A673 (cell line): Measurements from ENCODE around the gene ALG1. TPM values are rescaled to one million over a fixed set of nuclear protein-coding genes. Genes with fewer than 3 reads are reported as not detected.

Experiments used
- BruUV-seq: library from RNA; stranded (reverse); fragments of 400-500 nt; replicated peaks from 2 replicates; lab custom pipeline; 2021; lab: Mats Ljungman, UMichigan
- CTCF ChIA-PET: fragments of 300-600 bp; sonication (Branson Sonifier 250); formaldehyde crosslinking; loops from one replicate; lab custom pipeline; 2022; ENCODE audit warnings: antibody characterized with exemption; lab: Charles Lee
- POLR2A ChIA-PET: fragments of 300-600 bp; sonication (Branson Sonifier 250); formaldehyde crosslinking; loops from one replicate; lab custom pipeline; 2022; ENCODE audit warnings: antibody characterized with exemption; ENCODE audit not compliant: low non-redundant PET; lab: Charles Lee
- DNase-seq: peaks from one replicate; pipeline ENCODE4 v3.0.0-alpha.2; 2015; ENCODE audit warnings: low spot score
- H3K27ac ChIP-seq: fragments of 200-600 bp; sonication (generic); 2 replicates; pipeline ENCODE4 v1.5.1; 2016; ENCODE audit warnings: mixed run types, low read depth, mild to moderate bottlenecking, mixed read lengths, antibody characterized with exemption, low read length; ENCODE audit not compliant: poor library complexity, severe bottlenecking
- H3K27me3 ChIP-seq: fragments of 200-600 bp; sonication (generic); replicated peaks from 2 replicates; pipeline ENCODE4 v1.6.1; 2017; ENCODE audit warnings: mixed run types, low read depth, mild to moderate bottlenecking, mixed read lengths, antibody characterized with exemption, low read length; ENCODE audit not compliant: insufficient read depth, poor library complexity
- H3K36me3 ChIP-seq: fragments of 200-600 bp; sonication (generic); 2 replicates; pipeline ENCODE4 v1.6.1; 2016; ENCODE audit warnings: mixed run types, mild to moderate bottlenecking, mixed read lengths, antibody characterized with exemption, low read length; ENCODE audit not compliant: insufficient read depth, poor library complexity, severe bottlenecking
- H3K4me1 ChIP-seq: fragments of 200-600 bp; sonication (generic); 2 replicates; pipeline ENCODE4 v1.6.1; 2017; ENCODE audit warnings: mixed run types, mild to moderate bottlenecking, mixed read lengths, antibody characterized with exemption, low read length; ENCODE audit not compliant: insufficient read depth, poor library complexity, severe bottlenecking
- H3K4me3 ChIP-seq: fragments of 200-600 bp; sonication (generic); 2 replicates; pipeline ENCODE4 v1.5.1; 2016; ENCODE audit warnings: low read depth, mixed run types, mild to moderate bottlenecking, mixed read lengths, low read length; ENCODE audit not compliant: poor library complexity, severe bottlenecking
- H3K9me3 ChIP-seq: fragments of 200-600 bp; sonication (generic); 2 replicates; pipeline ENCODE4 v1.6.1; 2016; ENCODE audit warnings: mixed run types, low read depth, mild to moderate bottlenecking, mixed read lengths, antibody characterized with exemption, low read length; ENCODE audit not compliant: poor library complexity, severe bottlenecking
- EZH2 ChIP-seq: fragments of 200-600 bp; sonication (generic); IDR thresholded peaks from 2 replicates; pipeline ENCODE4 v1.6.1; 2017; ENCODE audit warnings: borderline replicate concordance, low read depth, mild to moderate bottlenecking, mixed read lengths, antibody characterized with exemption, low read length; ENCODE audit not compliant: poor library complexity, severe bottlenecking
- intact Hi-C: fragments of 100-400 bp; cut with micrococcal nuclease; formaldehyde crosslinking; loops from one replicate; pipeline ENCODE4 v1.10.0; 2022; ENCODE audit not compliant: unreplicated experiment
- total RNA-seq: library from RNA; stranded (reverse); gene quantifications from 2 replicates; pipeline ENCODE4 v1.2.3, GENCODE V29; 2021
- TF ChIP-seq, protein P1 (sequence below): fragments of 300-800, 200-600 bp; sonication (generic); conservative IDR thresholded peaks from 2 replicates; pipeline ENCODE4 v1.5.1; 2017; ENCODE audit warnings: low read depth, mild to moderate bottlenecking, antibody characterized with exemption, low read length, moderate library complexity, mixed read lengths

ALG1 gene
- total RNA-seq, 1 experiment from 2014 or later: 29.8 TPM

- DNase-seq: no peak
- CTCF ChIA-PET: no interaction called here
- no peaks in the 10 kb centered on the region for H3K4me1 ChIP-seq
- H3K36me3 ChIP-seq: no peaks in the 10 kb centered on the region
- peaks cover 54% of the 10 kb centered on the region for H3K27me3 ChIP-seq
- TF ChIP-seq, protein P1, sequence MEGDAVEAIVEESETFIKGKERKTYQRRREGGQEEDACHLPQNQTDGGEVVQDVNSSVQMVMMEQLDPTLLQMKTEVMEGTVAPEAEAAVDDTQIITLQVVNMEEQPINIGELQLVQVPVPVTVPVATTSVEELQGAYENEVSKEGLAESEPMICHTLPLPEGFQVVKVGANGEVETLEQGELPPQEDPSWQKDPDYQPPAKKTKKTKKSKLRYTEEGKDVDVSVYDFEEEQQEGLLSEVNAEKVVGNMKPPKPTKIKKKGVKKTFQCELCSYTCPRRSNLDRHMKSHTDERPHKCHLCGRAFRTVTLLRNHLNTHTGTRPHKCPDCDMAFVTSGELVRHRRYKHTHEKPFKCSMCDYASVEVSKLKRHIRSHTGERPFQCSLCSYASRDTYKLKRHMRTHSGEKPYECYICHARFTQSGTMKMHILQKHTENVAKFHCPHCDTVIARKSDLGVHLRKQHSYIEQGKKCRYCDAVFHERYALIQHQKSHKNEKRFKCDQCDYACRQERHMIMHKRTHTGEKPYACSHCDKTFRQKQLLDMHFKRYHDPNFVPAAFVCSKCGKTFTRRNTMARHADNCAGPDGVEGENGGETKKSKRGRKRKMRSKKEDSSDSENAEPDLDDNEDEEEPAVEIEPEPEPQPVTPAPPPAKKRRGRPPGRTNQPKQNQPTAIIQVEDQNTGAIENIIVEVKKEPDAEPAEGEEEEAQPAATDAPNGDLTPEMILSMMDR: no peak
- TF ChIP-seq EZH2: no peak
- no peaks in the 10 kb centered on the region for H3K9me3 ChIP-seq
- no TSS peak for BruUV-seq
- intact Hi-C loops: no loop called here
- POLR2A ChIA-PET: no interaction called here
- H3K4me3 ChIP-seq: no peak overlapping the region
- H3K27ac ChIP-seq: no peak overlapping the region
These were observed 5.1 kb upstream of the ALG1 start for GRCh38 chr16:5066511-5066910.

DNA sequence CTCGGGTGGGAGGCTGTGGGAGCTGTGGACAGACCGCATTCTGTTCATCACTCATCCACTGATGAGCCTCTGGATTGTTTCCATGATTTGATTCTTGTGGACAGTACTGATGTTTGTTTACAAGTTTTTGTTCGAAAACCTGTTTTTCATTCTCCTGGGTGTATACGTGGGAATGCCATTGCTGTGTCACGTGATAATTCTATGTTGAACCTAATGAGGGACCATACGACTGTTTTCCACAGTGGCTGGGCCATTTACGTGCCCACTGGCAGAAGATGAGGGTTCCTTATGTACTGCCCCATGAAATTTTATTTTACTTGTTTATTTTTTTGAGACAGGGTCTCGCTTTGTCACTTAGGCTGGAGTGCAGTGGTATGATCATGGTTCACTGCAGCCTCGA, 2.6 kb upstream of the ALG1 start:
- Histone ChIP-seq H3K4me1 (peaks cover 3% of the 10 kb centered on the region), H3K36me3 (no peaks in the 10 kb centered on the region), H3K27ac (no peak overlapping the region), H3K27me3 (peaks cover 38% of the 10 kb centered on the region), H3K9me3 (no peaks in the 10 kb centered on the region), H3K4me3 (no peak overlapping the region)
- CTCF ChIA-PET: no interaction called here
- DNase-seq: no peak
- TF ChIP-seq, protein P1: no peak
- TF ChIP-seq EZH2: no peak
- POLR2A ChIA-PET: no interaction called here
- BruUV-seq: no TSS peak
- intact Hi-C loops: no loop called here

GRCh38 chr16:5069854-5070253, 1.8 kb upstream of the ALG1 start:
- Histone ChIP-seq H3K4me1 (peaks cover 3% of the 10 kb centered on the region), H3K9me3 (no peaks in the 10 kb centered on the region), H3K4me3 (no peak overlapping the region), H3K27ac (no peak overlapping the region), H3K27me3 (peaks cover 32% of the 10 kb centered on the region), H3K36me3 (no peaks in the 10 kb centered on the region)
- POLR2A ChIA-PET: interaction anchor here (0.6 kb wide), 1 partner anchor 9 kb away, joined by 12 read pairs; no protein-coding TSS in a partner anchor
- CTCF ChIA-PET: no interaction called here
- no peak for DNase-seq
- intact Hi-C loops: no loop called here
- BruUV-seq: no TSS peak
- TF ChIP-seq, protein P1: no peak
- TF ChIP-seq EZH2: no peak
